ENCODE results near the gene BTN1A1.

GRCh38 chr6:26464014-26464413 is 36.1 kb upstream of the BTN1A1 start:
- TF ChIP-seq CTCF (IDR thresholded peaks at IDR 0.05) (no peak), POLR2A (IDR thresholded peaks at IDR 0.05) (no peak), POLR2AphosphoS5 (IDR thresholded peaks at IDR 0.05) (no peak)

All from prostate gland (tissue), 2 donors.